Left ventricle myocardium inferior (tissue), 1 donor: Measurements from ENCODE around the gene SPIN1. TPM values are rescaled to one million over a fixed set of nuclear protein-coding genes. Genes with fewer than 3 reads are reported as not detected.
"Not testable (repeated sequence)": the region's sequence is repeated elsewhere in the genome, so short reads cannot be mapped to it uniquely, and the experiment has no call there.

ENCODE experiments used
- DNase-seq: peaks from one replicate; pipeline ENCODE4 v3.0.0-alpha.2; 2020
- H3K27ac ChIP-seq: fragments of 200-600 bp; replicated peaks from 2 replicates; pipeline ENCODE4 v1.8.0; 2021
- H3K27me3 ChIP-seq: fragments of 200-600 bp; 2 replicates; pipeline ENCODE4 v1.8.0; 2021; ENCODE audit warnings: low read depth
- H3K36me3 ChIP-seq: fragments of 200-600 bp; 2 replicates; pipeline ENCODE4 v1.8.0; 2021
- H3K4me1 ChIP-seq: fragments of 200-600 bp; 2 replicates; pipeline ENCODE4 v1.8.0; 2021
- H3K4me3 ChIP-seq: fragments of 200-600 bp; 2 replicates; pipeline ENCODE4 v1.8.0; 2021; ENCODE audit warnings: mild to moderate bottlenecking, moderate library complexity
- H3K9me3 ChIP-seq: fragments of 200-600 bp; replicated peaks from 2 replicates; pipeline ENCODE4 v1.8.0; 2021
- intact Hi-C: fragments of 100-400 bp; cut with micrococcal nuclease; formaldehyde crosslinking; loops from one replicate; pipeline ENCODE4 v1.11.0; 2022
- total RNA-seq: library from RNA; stranded (reverse); fragmentation: NEBNext Ultra II Directional; extraction: Animal tissue kit (Norgen Biotek cat#: 25700); gene quantifications from one replicate; pipeline ENCODE4 v1.2.1, GENCODE V29; 2021
- TF ChIP-seq, protein P1 (sequence below): fragments of 200-600 bp; IDR thresholded peaks from 2 replicates; pipeline ENCODE4 v1.8.0; 2021; ENCODE audit warnings: antibody characterized with exemption, mild to moderate bottlenecking, borderline replicate concordance
- donor health status: DM: no; HTN: yes; CAD: no; lungs with severe emphysema.

SPIN1 gene
- total RNA-seq, 1 donor from 2014 or later, result 55.8 TPM

DNA sequence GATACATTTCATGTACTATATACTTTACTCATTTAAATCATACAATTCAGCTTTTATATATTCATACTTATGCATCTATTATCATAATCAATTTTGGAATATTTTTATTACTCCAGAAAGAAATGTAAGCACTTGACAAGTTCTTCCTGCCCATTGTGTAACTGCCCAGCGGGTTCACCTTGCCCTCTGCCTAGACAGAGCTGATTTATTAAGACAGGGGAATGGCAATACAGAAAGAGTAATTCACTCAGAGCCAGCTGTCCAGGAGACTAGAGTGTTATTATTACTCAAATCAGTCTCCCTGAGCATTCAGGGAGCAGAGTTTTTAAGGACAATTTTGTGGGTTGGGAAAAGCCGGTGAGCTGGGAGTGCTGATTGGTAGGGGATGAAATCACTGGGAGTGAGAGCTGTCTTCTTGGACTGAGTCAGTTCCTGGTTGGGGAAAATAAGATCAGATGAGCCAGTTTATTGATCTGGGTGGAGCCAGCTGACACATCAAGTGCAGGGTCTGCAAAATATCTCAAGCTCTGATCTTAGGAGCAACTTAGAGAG, 16.1 kb upstream of the SPIN1 start:
- intact Hi-C loops, result no loop called here

DNA sequence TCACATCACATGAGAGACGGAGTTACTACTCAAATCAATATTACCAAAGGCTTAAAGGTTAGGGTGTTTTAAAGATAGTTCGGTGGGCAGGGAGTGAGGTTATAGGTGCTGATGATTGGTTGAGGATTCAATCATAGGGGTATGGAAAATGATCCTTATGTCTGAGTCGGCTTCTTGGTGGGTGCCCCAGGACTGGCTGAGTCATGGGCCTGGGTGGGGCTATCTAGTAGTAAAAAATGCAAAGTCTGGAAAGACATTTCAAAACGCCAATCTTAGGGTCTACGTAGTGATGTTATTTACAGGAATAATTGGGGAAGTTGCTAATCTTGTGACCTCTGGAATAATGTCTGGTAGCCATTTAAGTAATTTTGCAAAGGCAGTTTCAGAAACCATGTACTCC, 15.2 kb upstream of the SPIN1 start:
- H3K27ac ChIP-seq, result no peak overlapping the region
- H3K36me3 ChIP-seq, result no peaks in the 10 kb centered on the region
- no peak for DNase-seq
- H3K27me3 ChIP-seq, result peaks cover 5% of the 10 kb centered on the region
- no peaks in the 10 kb centered on the region for H3K4me1 ChIP-seq
- intact Hi-C loops, result no loop called here
- TF ChIP-seq, protein P1, sequence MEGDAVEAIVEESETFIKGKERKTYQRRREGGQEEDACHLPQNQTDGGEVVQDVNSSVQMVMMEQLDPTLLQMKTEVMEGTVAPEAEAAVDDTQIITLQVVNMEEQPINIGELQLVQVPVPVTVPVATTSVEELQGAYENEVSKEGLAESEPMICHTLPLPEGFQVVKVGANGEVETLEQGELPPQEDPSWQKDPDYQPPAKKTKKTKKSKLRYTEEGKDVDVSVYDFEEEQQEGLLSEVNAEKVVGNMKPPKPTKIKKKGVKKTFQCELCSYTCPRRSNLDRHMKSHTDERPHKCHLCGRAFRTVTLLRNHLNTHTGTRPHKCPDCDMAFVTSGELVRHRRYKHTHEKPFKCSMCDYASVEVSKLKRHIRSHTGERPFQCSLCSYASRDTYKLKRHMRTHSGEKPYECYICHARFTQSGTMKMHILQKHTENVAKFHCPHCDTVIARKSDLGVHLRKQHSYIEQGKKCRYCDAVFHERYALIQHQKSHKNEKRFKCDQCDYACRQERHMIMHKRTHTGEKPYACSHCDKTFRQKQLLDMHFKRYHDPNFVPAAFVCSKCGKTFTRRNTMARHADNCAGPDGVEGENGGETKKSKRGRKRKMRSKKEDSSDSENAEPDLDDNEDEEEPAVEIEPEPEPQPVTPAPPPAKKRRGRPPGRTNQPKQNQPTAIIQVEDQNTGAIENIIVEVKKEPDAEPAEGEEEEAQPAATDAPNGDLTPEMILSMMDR, result no peak
- H3K4me3 ChIP-seq, result no peak overlapping the region
- peaks cover 17% of the 10 kb centered on the region for H3K9me3 ChIP-seq

More for the DNA sequence above, 16.1 kb upstream of the SPIN1 start:
- no peak overlapping the region for H3K27ac ChIP-seq
- no peaks in the 10 kb centered on the region for H3K4me1 ChIP-seq
- DNase-seq, result no peak
- TF ChIP-seq, protein P1, result no peak
- peaks cover 5% of the 10 kb centered on the region for H3K27me3 ChIP-seq
- H3K4me3 ChIP-seq, result no peak overlapping the region
- H3K36me3 ChIP-seq, result no peaks in the 10 kb centered on the region
- peaks cover 21% of the 10 kb centered on the region for H3K9me3 ChIP-seq

DNA sequence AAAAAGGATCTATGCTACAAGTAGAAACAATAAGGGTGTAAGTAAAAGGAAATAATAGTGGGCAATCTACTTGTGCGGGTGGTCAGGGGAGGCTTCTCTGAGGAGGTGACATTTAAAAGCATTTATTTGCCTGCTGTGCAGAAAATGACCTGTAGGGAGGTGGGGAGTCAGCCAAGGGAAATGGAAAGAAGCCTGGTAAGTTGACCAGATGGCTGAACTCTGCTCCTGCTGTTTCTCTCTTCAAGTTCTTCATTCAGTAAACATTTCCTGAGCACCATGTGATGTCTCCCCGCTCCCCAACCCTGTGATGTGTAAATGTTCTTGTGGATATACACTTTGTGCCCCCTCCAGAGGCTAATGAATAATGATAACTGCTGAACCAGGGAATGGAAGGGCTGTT, 9.9 kb upstream of the SPIN1 start:
- TF ChIP-seq, protein P1, result no peak

DNA sequence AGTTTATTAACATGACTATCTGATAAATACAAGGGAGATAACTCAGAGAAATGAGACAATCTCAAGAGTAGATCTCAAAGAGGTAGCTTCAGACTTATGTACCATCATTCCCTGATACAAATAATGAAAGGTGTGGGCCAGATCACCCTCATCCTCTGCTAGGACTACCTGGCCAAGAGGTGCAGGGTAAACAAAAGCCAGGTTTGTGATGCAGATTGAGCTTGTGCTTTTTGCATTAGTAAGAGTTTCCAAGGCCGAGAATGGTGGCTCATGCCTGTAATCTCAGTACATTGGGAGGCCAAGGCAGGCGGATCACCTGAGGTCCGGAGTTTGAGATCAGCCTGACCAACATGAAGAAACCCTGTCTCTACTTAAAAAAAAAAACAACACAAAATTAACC, 8.9 kb upstream of the SPIN1 start:
- H3K4me1 ChIP-seq, result no peaks in the 10 kb centered on the region
- no peak overlapping the region for H3K27ac ChIP-seq
- no peak overlapping the region for H3K4me3 ChIP-seq
- H3K9me3 ChIP-seq, result peaks cover 7% of the 10 kb centered on the region
- TF ChIP-seq, protein P1, result no peak
- intact Hi-C loops, result no loop called here
- no peak for DNase-seq
- no peaks in the 10 kb centered on the region for H3K27me3 ChIP-seq
- no peaks in the 10 kb centered on the region for H3K36me3 ChIP-seq

More for the DNA sequence above, 9.9 kb upstream of the SPIN1 start:
- no peaks in the 10 kb centered on the region for H3K27me3 ChIP-seq
- no peak for DNase-seq
- no peak overlapping the region for H3K27ac ChIP-seq
- no peak overlapping the region for H3K4me3 ChIP-seq
- no peaks in the 10 kb centered on the region for H3K36me3 ChIP-seq
- no peaks in the 10 kb centered on the region for H3K4me1 ChIP-seq
- peaks cover 7% of the 10 kb centered on the region for H3K9me3 ChIP-seq
- intact Hi-C loops, result no loop called here

DNA sequence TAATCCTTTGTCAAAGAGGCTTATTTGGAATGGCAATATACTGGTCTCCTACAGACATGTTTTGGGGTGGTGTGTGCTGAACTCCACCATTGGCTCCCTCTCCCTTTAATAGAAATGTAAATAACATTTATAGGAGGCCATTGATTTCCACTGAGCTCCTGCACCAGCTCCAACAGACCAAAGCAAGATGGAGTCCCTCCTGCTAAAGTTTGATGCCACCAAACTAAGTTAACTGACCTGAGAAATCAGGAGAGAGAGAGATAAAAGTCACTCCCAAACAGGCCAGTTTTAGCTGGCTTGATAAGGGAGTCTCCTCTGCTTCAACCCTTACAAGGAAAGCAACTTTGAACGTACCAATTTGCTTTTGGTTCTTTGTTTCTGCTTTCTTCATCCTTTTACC, 8.1 kb upstream of the SPIN1 start:
- intact Hi-C loops, result no loop called here
- TF ChIP-seq, protein P1, result no peak
- H3K4me3 ChIP-seq, result no peak overlapping the region
- H3K27me3 ChIP-seq, result no peaks in the 10 kb centered on the region
- H3K4me1 ChIP-seq, result no peaks in the 10 kb centered on the region
- no peak for DNase-seq
- H3K36me3 ChIP-seq, result no peaks in the 10 kb centered on the region
- no peak overlapping the region for H3K27ac ChIP-seq
- peaks cover 7% of the 10 kb centered on the region for H3K9me3 ChIP-seq

DNA sequence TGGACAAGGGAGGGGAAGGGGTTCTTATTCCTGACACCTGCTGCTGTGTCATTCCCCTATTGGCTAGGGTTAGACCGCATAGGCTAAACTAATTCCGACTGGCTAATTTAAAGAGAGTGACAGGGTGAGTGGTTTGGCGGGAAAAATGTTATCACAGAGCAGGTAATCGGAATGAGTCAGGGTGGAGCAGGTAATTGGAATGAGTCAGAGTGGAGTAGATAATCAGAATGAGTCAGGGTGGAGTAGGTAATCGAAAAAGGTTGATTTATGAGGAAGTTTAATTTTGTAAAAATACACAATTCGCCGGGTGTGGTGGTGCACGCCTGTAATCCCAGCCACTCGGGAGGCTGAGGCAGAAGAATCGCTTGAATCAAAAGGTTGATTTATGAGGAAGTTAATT, 6.9 kb upstream of the SPIN1 start:
- H3K36me3 ChIP-seq, H3K9me3 ChIP-seq, H3K27me3 ChIP-seq, intact Hi-C loops, H3K4me3 ChIP-seq, H3K27ac ChIP-seq, H3K4me1 ChIP-seq, DNase-seq: not testable (repeated sequence)
